GM12891 (cell line): ENCODE data around the gene NEK6.

Experiments
- PAX5 ChIP-seq: IDR thresholded peaks from 2 replicates; pipeline ENCODE4 v1.6.1; 2011; ENCODE audit warnings: low read length, moderate library complexity, mild to moderate bottlenecking; ENCODE audit not compliant: insufficient read depth, severe bottlenecking
- POLR2A ChIP-seq: IDR thresholded peaks from 2 replicates; pipeline ENCODE4 v1.6.1; 2011; ENCODE audit warnings: low read depth, low read length, control low read depth
- POLR2AphosphoS5 ChIP-seq: IDR thresholded peaks from 2 replicates; pipeline ENCODE4 v1.6.1; 2011; ENCODE audit warnings: low read depth, low read length, control low read depth
- TAF1 ChIP-seq: IDR thresholded peaks from 2 replicates; pipeline ENCODE4 v1.6.1; 2011; ENCODE audit warnings: low read depth, low read length, control low read depth

GRCh38 chr9:124248960-124249359 lies 8.8 kb upstream of the NEK6 start:
- TF ChIP-seq TAF1 (no peak), POLR2AphosphoS5 (no peak), POLR2A (no peak), PAX5 (no peak)
